B cell (primary cell): ENCODE results near the gene BLOC1S1. TPM values are rescaled to one million over a fixed set of nuclear protein-coding genes. Genes with fewer than 3 reads are reported as not detected.

ENCODE experiments used
- ATAC-seq: fragments of 200-7000 bp; cut with Tn5 transposase; one replicate; pipeline ENCODE4 v1.10.0; 2021; ENCODE audit warnings: low read depth, mild to moderate bottlenecking, moderate number of reproducible peaks, moderate library complexity
- CTCF ChIA-PET: fragments of 350-600 bp; sonication (Branson Sonifier 250); formaldehyde crosslinking; loops from one replicate; lab custom pipeline; 2021; ENCODE audit warnings: antibody characterized with exemption, inconsistent platforms; lab: Charles Lee
- POLR2A ChIA-PET: fragments of 350-600 bp; sonication (Branson Sonifier 250); formaldehyde crosslinking; loops from one replicate; lab custom pipeline; 2021; ENCODE audit warnings: antibody characterized with exemption; lab: Charles Lee
- DNase-seq: peaks from one replicate; pipeline ENCODE4 v3.0.0; 2013
- H2AFZ ChIP-seq: 2 replicates; pipeline ENCODE4 v1.6.1; 2012; ENCODE audit warnings: mild to moderate bottlenecking, low read depth, low read length; ENCODE audit not compliant: insufficient read depth, poor library complexity, severe bottlenecking
- H3K27ac ChIP-seq, 2 donors: 1 replicate in 1 of 2; 2 replicates in 1 of 2; pipeline ENCODE4 v1.5.1; 2012 to 2013; ENCODE audit warnings: low read length in 2 of 2, mild to moderate bottlenecking in 2 of 2, moderate library complexity in 1 of 2
- H3K27me3 ChIP-seq, 4 experiments: fragments of 200-600 bp in 1 of 4; sonication (generic) in 1 of 4; replicated peaks in 1 of 4; 1 replicate in 2 of 4; 2 replicates in 2 of 4; pipeline versions ENCODE4 v1.6.1 to v1.7.0; 2013 to 2016; ENCODE audit warnings: low read length in 3 of 4, mild to moderate bottlenecking in 2 of 4, mixed read lengths in 1 of 4, moderate library complexity in 1 of 4; ENCODE audit not compliant: insufficient read depth in 4 of 4, control insufficient read depth in 3 of 4; ENCODE audit errors: control extremely low read depth in 1 of 4
- H3K36me3 ChIP-seq, 2 experiments: replicated peaks in 1 of 2; 1 replicate in 1 of 2; 2 replicates in 1 of 2; pipeline versions ENCODE4 v1.6.1 to v1.7.1; 2013; ENCODE audit warnings: low read length in 1 of 2; ENCODE audit not compliant: insufficient read depth in 2 of 2, control insufficient read depth in 1 of 2; ENCODE audit errors: control extremely low read depth in 1 of 2, extremely low read depth in 1 of 2
- H3K4me1 ChIP-seq, 2 donors: fragments of 200-600 bp in 1 of 2; sonication (generic) in 1 of 2; 1 replicate in 1 of 2; 2 replicates in 1 of 2; pipeline versions ENCODE4 v1.5.1 to v1.6.1; 2013 to 2017; ENCODE audit warnings: low read length in 2 of 2; ENCODE audit not compliant: control insufficient read depth in 2 of 2, insufficient read depth in 2 of 2
- H3K4me2 ChIP-seq: replicated peaks from 2 replicates; pipeline ENCODE3; 2012; ENCODE audit warnings: mild to moderate bottlenecking, low read depth, low read length; ENCODE audit not compliant: poor library complexity, severe bottlenecking
- H3K4me3 ChIP-seq, 5 experiments: fragments of 200-600 bp in 1 of 5; sonication (generic) in 1 of 5; 1 replicate in 3 of 5; 2 replicates in 2 of 5; pipeline versions ENCODE4 v1.5.1 to v1.7.0; 2011 to 2016; ENCODE audit warnings: low read length in 4 of 5, mild to moderate bottlenecking in 4 of 5, low read depth in 2 of 5, control low read depth in 1 of 5, moderate library complexity in 1 of 5; ENCODE audit not compliant: insufficient read depth in 1 of 5; ENCODE audit errors: control extremely low read depth in 1 of 5, extremely low read depth in 1 of 5
- H3K79me2 ChIP-seq: fragments of 200-600 bp; sonication (generic); one replicate; pipeline ENCODE4 v1.6.0; 2016; ENCODE audit warnings: low read length; ENCODE audit not compliant: control insufficient read depth, insufficient read depth
- H3K9ac ChIP-seq: fragments of 200-600 bp; sonication (generic); 2 replicates; pipeline ENCODE4 v1.6.1; 2017; ENCODE audit warnings: mild to moderate bottlenecking, low read length, moderate library complexity
- H3K9me3 ChIP-seq, 3 donors: one replicate each; pipeline versions ENCODE4 v1.6.1 to v1.7.1; 2013; ENCODE audit warnings: low read length in 2 of 3; ENCODE audit not compliant: control insufficient read depth in 2 of 3, insufficient read depth in 1 of 3; ENCODE audit errors: control extremely low read depth in 1 of 3
- H4K20me1 ChIP-seq: 2 replicates; pipeline ENCODE4 v1.6.0; 2012; ENCODE audit warnings: mild to moderate bottlenecking, low read length; ENCODE audit not compliant: insufficient read depth, control insufficient read depth, poor library complexity, severe bottlenecking
- H3K27ac Mint-ChIP-seq: one replicate; pipeline ENCODE4 v1.8.0; 2021; ENCODE audit warnings: mixed read lengths
- H3K27me3 Mint-ChIP-seq: one replicate; pipeline ENCODE4 v1.8.0; 2021; ENCODE audit warnings: mixed read lengths
- H3K4me1 Mint-ChIP-seq: one replicate; pipeline ENCODE4 v1.8.0; 2021; ENCODE audit warnings: mixed read lengths
- H3K4me3 Mint-ChIP-seq: one replicate; pipeline ENCODE4 v1.8.0; 2021; ENCODE audit warnings: mixed read lengths
- H3K9me3 Mint-ChIP-seq: one replicate; pipeline ENCODE4 v1.8.0; 2022; ENCODE audit warnings: mixed read lengths; ENCODE audit not compliant: insufficient read depth
- EZH2 ChIP-seq: IDR thresholded peaks from 2 replicates; pipeline ENCODE4 v1.6.1; 2012; ENCODE audit warnings: borderline replicate concordance, low read depth, mild to moderate bottlenecking, moderate library complexity, low read length; ENCODE audit not compliant: insufficient read depth, poor library complexity, severe bottlenecking
- WGBS: methylation state at CpG from one replicate; pipeline ENCODE4 v1.1.5; 2013; ENCODE audit warnings: missing lambda C conversion rate; ENCODE audit not compliant: insufficient coverage; 5-methylcytosine and 5-hydroxymethylcytosine counted together
- intact Hi-C: fragments of 100-400 bp; cut with micrococcal nuclease; formaldehyde crosslinking; loops from one replicate; pipeline ENCODE4 v1.10.0; 2022
- polyA plus RNA-seq: library from polyadenylated mRNA; depleted of rRNA; stranded (reverse); fragments of >200 nt; gene quantifications from 2 replicates; pipeline ENCODE4 v1.2.3, GENCODE V29; 2012
- total RNA-seq, 2 donors: library from RNA; stranded (reverse); fragments of 120-200 nt in 1 of 2; gene quantifications; 1 replicate in 1 of 2; 2 replicates in 1 of 2; pipeline versions ENCODE4 v1.2.3 to v1.2.4, GENCODE V29; 2013 to 2022
- TF ChIP-seq, protein P1 (sequence below): fragments of 200-600 bp; IDR thresholded peaks from one replicate; pipeline ENCODE4 v1.8.0; 2022; ENCODE audit warnings: antibody characterized with exemption, mild to moderate bottlenecking

BLOC1S1 gene
- total and polyA plus RNA-seq, 2 donors (not counting 1 experiment from before 2014, with no cell fraction given) = 71.1 to 229 TPM

GRCh38 chr12:55666508-55666907 lies 49.3 kb upstream of the BLOC1S1 start:
- H3K9me3 ChIP-seq = no peaks in the 10 kb centered on the region
- H3K4me2 ChIP-seq = no peak overlapping the region
- no peaks in the 10 kb centered on the region for H3K36me3 ChIP-seq
- no peaks in the 10 kb centered on the region for H3K9me3 Mint-ChIP-seq
- H3K4me1 Mint-ChIP-seq = no peaks in the 10 kb centered on the region
- H3K27me3 Mint-ChIP-seq = no peaks in the 10 kb centered on the region
- H3K27ac ChIP-seq = no peak overlapping the region
- no peak overlapping the region for H3K4me3 ChIP-seq
- intact Hi-C loops = no loop called here
- DNase-seq = no peak
- ChIA-PET CTCF (no interaction called here), POLR2A (no interaction called here)
- H3K27ac Mint-ChIP-seq = no peak overlapping the region
- H3K4me3 Mint-ChIP-seq = no peak overlapping the region
- 64% methylated on average over 5 of the region's 7 CpGs for WGBS
- no peak overlapping the region for H2AFZ ChIP-seq
- H4K20me1 ChIP-seq = no peaks in the 10 kb centered on the region
- H3K9ac ChIP-seq = no peak overlapping the region
- no peaks in the 10 kb centered on the region for H3K79me2 ChIP-seq
- no peak for ATAC-seq
- H3K27me3 ChIP-seq = no peaks in the 10 kb centered on the region
- no peaks in the 10 kb centered on the region for H3K4me1 ChIP-seq
- no peak for TF ChIP-seq EZH2
- TF ChIP-seq, protein P1, sequence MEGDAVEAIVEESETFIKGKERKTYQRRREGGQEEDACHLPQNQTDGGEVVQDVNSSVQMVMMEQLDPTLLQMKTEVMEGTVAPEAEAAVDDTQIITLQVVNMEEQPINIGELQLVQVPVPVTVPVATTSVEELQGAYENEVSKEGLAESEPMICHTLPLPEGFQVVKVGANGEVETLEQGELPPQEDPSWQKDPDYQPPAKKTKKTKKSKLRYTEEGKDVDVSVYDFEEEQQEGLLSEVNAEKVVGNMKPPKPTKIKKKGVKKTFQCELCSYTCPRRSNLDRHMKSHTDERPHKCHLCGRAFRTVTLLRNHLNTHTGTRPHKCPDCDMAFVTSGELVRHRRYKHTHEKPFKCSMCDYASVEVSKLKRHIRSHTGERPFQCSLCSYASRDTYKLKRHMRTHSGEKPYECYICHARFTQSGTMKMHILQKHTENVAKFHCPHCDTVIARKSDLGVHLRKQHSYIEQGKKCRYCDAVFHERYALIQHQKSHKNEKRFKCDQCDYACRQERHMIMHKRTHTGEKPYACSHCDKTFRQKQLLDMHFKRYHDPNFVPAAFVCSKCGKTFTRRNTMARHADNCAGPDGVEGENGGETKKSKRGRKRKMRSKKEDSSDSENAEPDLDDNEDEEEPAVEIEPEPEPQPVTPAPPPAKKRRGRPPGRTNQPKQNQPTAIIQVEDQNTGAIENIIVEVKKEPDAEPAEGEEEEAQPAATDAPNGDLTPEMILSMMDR = no peak

DNA sequence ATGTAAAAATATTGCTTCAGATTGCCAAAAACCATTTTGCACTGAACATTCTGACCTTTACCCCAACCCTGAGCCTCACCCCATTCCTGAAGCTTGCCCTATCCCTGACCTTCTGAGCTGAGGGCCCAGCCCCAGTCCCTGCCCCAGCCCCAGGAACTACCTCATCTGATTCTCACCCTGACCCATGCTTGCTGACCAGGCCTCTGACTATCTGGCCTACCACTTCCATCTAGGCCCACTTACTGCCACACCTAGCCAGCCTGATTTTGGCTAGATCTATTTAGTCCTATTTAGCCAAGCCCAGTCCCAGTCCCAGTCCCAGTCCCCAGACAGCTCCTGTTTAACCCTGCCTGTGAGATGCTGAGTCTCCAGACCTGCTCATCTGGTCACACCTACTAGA lies 45.6 kb upstream of the BLOC1S1 start:
- peaks cover 24% of the 10 kb centered on the region for H3K4me1 Mint-ChIP-seq
- Histone ChIP-seq H3K36me3 (no peaks in the 10 kb centered on the region), H3K27ac (no peak overlapping the region), H2AFZ (no peak overlapping the region), H3K27me3 (no peaks in the 10 kb centered on the region), H4K20me1 (no peaks in the 10 kb centered on the region), H3K4me1 (peaks cover 24 to 25% of the 10 kb centered on the region in 2 donors), H3K4me2 (no peak overlapping the region), H3K9ac (no peak overlapping the region), H3K4me3 (no peak overlapping the region), H3K9me3 (no peaks in the 10 kb centered on the region), H3K79me2 (no peaks in the 10 kb centered on the region)
- TF ChIP-seq EZH2 = no peak
- TF ChIP-seq, protein P1 = no peak
- ChIA-PET CTCF (interaction anchor here (0.7 to 1.7 kb wide), 2 partner anchors 12 to 14 kb away, joined by 3 to 5 read pairs; no protein-coding TSS in a partner anchor), POLR2A (no interaction called here)
- no peak overlapping the region for H3K27ac Mint-ChIP-seq
- DNase-seq (no peak), ATAC-seq (no peak)
- H3K4me3 Mint-ChIP-seq = no peak overlapping the region
- no peaks in the 10 kb centered on the region for H3K27me3 Mint-ChIP-seq
- no peaks in the 10 kb centered on the region for H3K9me3 Mint-ChIP-seq
- intact Hi-C loops = loop anchor here (5.0 kb wide), 1 partner anchor 37 kb away; the partner anchor contains the start of gene ITGA7
